Muscle of back (tissue), 13 donors: ENCODE measurements around the gene COPZ2. TPM values are rescaled to one million over a fixed set of nuclear protein-coding genes. Genes with fewer than 3 reads are reported as not detected.
"Not testable (repeated sequence)": the region's sequence is repeated elsewhere in the genome, so short reads cannot be mapped to it uniquely, and the experiment has no call there.

Experiments
- DNase-seq, 3 donors: peaks; one replicate each; pipeline versions ENCODE4 v3.0.0 to v3.0.0-alpha.2; 2013
- long read RNA-seq, 9 donors: transcript quantifications; one replicate each; lab custom pipeline, GENCODE V29; 2026
- polyA plus RNA-seq, 10 donors: library from polyadenylated mRNA; unstranded; fragments of 120-200 nt; gene quantifications; one replicate each; pipeline ENCODE4 v1.2.1, GENCODE V29; 2013; ENCODE audit not compliant: insufficient read length in 10 of 10

COPZ2 gene
- polyA plus RNA-seq = 10 to 100 TPM; 39.5 to 66.4 (median 45.7) TPM
- long read RNA-seq, donor 1, transcript COPZ2-210 (9 exons, 895 nt) = major isoform, 11 of 23 reads
- long read RNA-seq, donor 1, partial matches to known transcripts = 6 of 23 reads
- long read RNA-seq, donor 1, other reads (novel, unspliced or antisense) = 5 of 23 reads
- long read RNA-seq, donor 2, partial matches to known transcripts = 0 of 1 reads
- long read RNA-seq, donor 2, other reads (novel, unspliced or antisense) = 0 of 1 reads
- long read RNA-seq, donor 3 = 0 reads
- long read RNA-seq, donor 4, transcript COPZ2-210 (9 exons, 895 nt) = major isoform, 11 of 22 reads
- long read RNA-seq, donor 4, partial matches to known transcripts = 5 of 22 reads
- long read RNA-seq, donor 4, other reads (novel, unspliced or antisense) = 6 of 22 reads
- long read RNA-seq, donor 5, transcript COPZ2-210 (9 exons, 895 nt) = major isoform, 13 of 20 reads
- long read RNA-seq, donor 5, partial matches to known transcripts = 5 of 20 reads
- long read RNA-seq, donor 5, other reads (novel, unspliced or antisense) = 0 of 20 reads
- long read RNA-seq, donor 6, transcript COPZ2-210 (9 exons, 895 nt) = major isoform, 13 of 22 reads
- long read RNA-seq, donor 6, partial matches to known transcripts = 9 of 22 reads
- long read RNA-seq, donor 6, other reads (novel, unspliced or antisense) = 0 of 22 reads
- long read RNA-seq, donor 7, transcript COPZ2-210 (9 exons, 895 nt) = major isoform, 7 of 7 reads
- long read RNA-seq, donor 7, partial matches to known transcripts = 0 of 7 reads
- long read RNA-seq, donor 7, other reads (novel, unspliced or antisense) = 0 of 7 reads
- long read RNA-seq, donor 8, transcript COPZ2-210 (9 exons, 895 nt) = major isoform, 11 of 12 reads
- long read RNA-seq, donor 8, partial matches to known transcripts = 0 of 12 reads
- long read RNA-seq, donor 8, other reads (novel, unspliced or antisense) = 0 of 12 reads
- long read RNA-seq, donor 9, partial matches to known transcripts = 0 of 2 reads
- long read RNA-seq, donor 9, other reads (novel, unspliced or antisense) = 0 of 2 reads

GRCh38 chr17:48037036-48037837 lies at the start of gene COPZ2:
TSS of gene COPZ2 (minus strand) at chr17:48037797. CDS start at chr17:48037777, 20 bp downstream.
- peak in 2 of 3 donors; percentile 51 to 78 for DNase-seq

GRCh38 chr17:48084932-48085331 lies 47.3 kb upstream of the COPZ2 start:
- DNase-seq = no peak

GRCh38 chr17:48081858-48082257 lies 44.3 kb upstream of the COPZ2 start:
- no peak for DNase-seq

- not testable (repeated sequence) for DNase-seq
Measured at GRCh38 chr17:48077152-48077551, 39.6 kb upstream of the COPZ2 start.

GRCh38 chr17:48074322-48075081 lies 36.9 kb upstream of the COPZ2 start:
- DNase-seq = peak; percentile 78 to 91 (median 87)

- not testable (repeated sequence) for DNase-seq
Measured at GRCh38 chr17:48073566-48074094, 36.0 kb upstream of the COPZ2 start.

GRCh38 chr17:48072811-48073210 lies 35.2 kb upstream of the COPZ2 start:
- not testable (repeated sequence) for DNase-seq

- DNase-seq = no peak
Measured at GRCh38 chr17:48071654-48072053, 34.1 kb upstream of the COPZ2 start.

- no peak for DNase-seq
Measured at GRCh38 chr17:48070195-48070594, 32.6 kb upstream of the COPZ2 start.

- no peak for DNase-seq
Measured at GRCh38 chr17:48068491-48068961, 30.9 kb upstream of the COPZ2 start.

- not testable (repeated sequence) for DNase-seq
Measured at GRCh38 chr17:48067808-48068207, 30.2 kb upstream of the COPZ2 start.

GRCh38 chr17:48067245-48067644 lies 29.6 kb upstream of the COPZ2 start:
- DNase-seq = no peak

GRCh38 chr17:48066656-48067055 lies 29.1 kb upstream of the COPZ2 start:
- no peak for DNase-seq

GRCh38 chr17:48066192-48066591 lies 28.6 kb upstream of the COPZ2 start:
- DNase-seq = no peak

- DNase-seq = no peak
Measured at GRCh38 chr17:48064638-48065037, 27.0 kb upstream of the COPZ2 start.

- no peak for DNase-seq
Measured at GRCh38 chr17:48062273-48062672, 24.7 kb upstream of the COPZ2 start.

GRCh38 chr17:48060249-48060648 lies 22.7 kb upstream of the COPZ2 start:
- DNase-seq = no peak

- DNase-seq = no peak
Measured at GRCh38 chr17:48059125-48059668, 21.6 kb upstream of the COPZ2 start.

GRCh38 chr17:48058393-48059124 lies 21.0 kb upstream of the COPZ2 start:
- DNase-seq = no peak
